ENCODE measurements around the gene DLEC1.

DLEC1 gene

DNA sequence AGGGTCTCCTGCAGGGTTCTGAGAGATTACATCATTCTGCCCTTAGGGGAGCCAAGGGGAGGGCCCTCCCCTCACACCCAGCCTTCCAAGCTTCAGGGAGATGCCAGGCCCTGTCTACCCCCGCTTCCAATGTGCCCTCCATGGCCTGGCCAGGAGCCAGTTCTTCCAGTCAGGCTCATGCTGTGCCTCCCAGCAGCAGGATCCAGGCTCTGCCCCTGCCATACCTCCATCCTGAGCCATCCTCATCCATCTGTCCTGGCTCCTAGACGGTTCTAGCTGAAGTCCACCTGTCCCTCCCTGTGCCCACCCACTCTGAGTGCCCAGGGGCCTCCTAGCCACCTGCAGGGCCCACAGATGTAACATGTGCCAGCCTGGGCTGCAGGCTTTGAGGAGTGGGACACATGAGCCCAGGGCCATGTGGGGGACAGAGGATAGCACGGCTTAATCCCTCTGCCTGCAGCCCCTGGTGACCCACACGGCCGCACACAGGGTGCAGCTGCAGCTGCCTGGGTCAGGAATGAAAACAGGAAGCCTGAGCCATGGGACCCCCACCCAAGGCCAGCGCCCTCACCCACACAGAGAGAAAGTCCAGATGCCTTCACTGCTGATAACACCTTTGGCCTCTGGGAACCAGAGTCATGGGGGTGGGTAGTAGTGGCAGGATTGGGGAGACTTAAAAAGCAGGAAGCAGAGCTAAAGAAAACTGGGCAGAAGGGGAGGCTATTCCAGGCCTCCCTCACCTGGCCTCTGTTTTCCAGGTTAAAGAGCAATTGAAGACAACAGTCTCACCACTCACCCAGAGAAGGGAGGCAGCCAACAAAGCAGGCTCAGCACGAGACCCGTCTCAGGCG lies 21.3 kb upstream of the DLEC1 start:
- Histone ChIP-seq H3K36me3 (ENCODE audit: low read length) (no peaks in the 10 kb centered on the region), H3K27me3 (ENCODE audit: low read length) (no peaks in the 10 kb centered on the region), H3K9me2 (replicated peaks; ENCODE audit: insufficient read depth, low read length) (no peaks in the 10 kb centered on the region), H3K4me3 (ENCODE audit: insufficient read depth, low read length, poor library complexity, severe bottlenecking) (no peak overlapping the region), H3K79me2 (ENCODE audit: insufficient read depth, low read length) (no peaks in the 10 kb centered on the region), H3K9me3 (ENCODE audit: insufficient read depth, low read length) (no peaks in the 10 kb centered on the region), H3F3A (ENCODE audit: insufficient read depth) (no peaks in the 10 kb centered on the region), H3K27ac (ENCODE audit: low read depth, low read length) (no peak overlapping the region), H3K9ac (ENCODE audit: low read length) (no peak overlapping the region), H4K20me1 (ENCODE audit: low read depth, low read length) (no peaks in the 10 kb centered on the region), H3K4me2 (ENCODE audit: low read depth, low read length, poor library complexity, severe bottlenecking) (no peak overlapping the region), H2AFZ (ENCODE audit: low read depth, low read length, severe bottlenecking) (no peak overlapping the region)
- TF ChIP-seq, protein P1, sequence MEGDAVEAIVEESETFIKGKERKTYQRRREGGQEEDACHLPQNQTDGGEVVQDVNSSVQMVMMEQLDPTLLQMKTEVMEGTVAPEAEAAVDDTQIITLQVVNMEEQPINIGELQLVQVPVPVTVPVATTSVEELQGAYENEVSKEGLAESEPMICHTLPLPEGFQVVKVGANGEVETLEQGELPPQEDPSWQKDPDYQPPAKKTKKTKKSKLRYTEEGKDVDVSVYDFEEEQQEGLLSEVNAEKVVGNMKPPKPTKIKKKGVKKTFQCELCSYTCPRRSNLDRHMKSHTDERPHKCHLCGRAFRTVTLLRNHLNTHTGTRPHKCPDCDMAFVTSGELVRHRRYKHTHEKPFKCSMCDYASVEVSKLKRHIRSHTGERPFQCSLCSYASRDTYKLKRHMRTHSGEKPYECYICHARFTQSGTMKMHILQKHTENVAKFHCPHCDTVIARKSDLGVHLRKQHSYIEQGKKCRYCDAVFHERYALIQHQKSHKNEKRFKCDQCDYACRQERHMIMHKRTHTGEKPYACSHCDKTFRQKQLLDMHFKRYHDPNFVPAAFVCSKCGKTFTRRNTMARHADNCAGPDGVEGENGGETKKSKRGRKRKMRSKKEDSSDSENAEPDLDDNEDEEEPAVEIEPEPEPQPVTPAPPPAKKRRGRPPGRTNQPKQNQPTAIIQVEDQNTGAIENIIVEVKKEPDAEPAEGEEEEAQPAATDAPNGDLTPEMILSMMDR (IDR thresholded peaks at IDR 0.05; ENCODE audit: insufficient read depth, low read length, poor library complexity, severe bottlenecking), result no peak
- no peak for TF ChIP-seq EZH2phosphoT487 (conservative IDR thresholded peaks at IDR 0.05; ENCODE audit: low read length)

DNA sequence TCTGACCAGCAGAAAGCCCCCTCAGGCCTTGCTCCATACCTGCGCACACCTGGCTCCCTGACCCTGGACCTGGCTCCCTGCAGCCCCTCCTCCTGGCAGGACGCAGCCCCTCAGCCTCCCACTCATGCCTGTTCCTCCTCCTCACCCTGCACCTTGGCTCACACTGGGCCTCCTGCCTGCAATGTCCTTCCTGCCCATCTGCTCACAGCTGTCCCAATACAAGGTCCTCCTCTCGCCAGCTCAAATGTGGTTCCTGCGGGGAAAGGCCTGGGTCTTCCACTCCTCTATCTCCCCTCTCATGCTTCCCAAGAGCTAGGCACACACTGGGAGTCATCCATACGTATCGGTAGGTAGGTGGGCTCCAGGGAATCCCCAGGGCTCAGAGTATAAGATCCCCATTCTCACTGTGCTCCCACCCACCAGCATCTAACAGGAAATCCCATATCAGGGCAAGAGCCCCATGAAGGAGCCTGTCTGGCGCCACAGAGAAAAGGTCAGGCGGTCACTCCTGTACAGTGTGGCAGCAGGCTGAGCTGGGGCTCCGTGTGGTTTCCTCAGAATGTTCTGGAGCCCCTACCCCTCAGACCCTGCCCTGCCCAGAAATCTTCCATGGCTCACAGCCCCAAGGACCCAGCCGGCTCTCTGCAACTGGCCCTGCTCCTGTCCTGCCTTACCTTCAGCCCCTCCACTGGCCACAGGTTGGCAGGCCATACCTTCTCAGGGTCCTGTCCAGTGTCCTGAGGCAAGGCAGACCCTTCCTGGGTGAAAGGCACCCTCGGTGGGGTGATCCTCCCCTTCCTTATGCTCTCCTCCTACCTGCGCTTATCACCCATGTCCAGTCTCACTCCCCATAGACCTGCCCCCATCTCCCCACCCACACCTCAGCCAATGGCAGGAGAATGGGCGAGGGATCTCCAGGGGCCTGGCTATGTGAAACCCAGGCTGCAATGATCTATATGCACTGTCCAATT lies 20.4 kb upstream of the DLEC1 start:
- TF ChIP-seq EZH2phosphoT487 (conservative IDR thresholded peaks at IDR 0.05; ENCODE audit: low read length), result no peak
- TF ChIP-seq, protein P1 (IDR thresholded peaks at IDR 0.05; ENCODE audit: insufficient read depth, low read length, poor library complexity, severe bottlenecking), result no peak
- H3K9me3 ChIP-seq (ENCODE audit: insufficient read depth, low read length), result no peaks in the 10 kb centered on the region
- peaks cover 5% of the 10 kb centered on the region; the same call in 1 of the 2 replicates for H3F3A ChIP-seq (ENCODE audit: insufficient read depth)
- H4K20me1 ChIP-seq (ENCODE audit: low read depth, low read length), result no peaks in the 10 kb centered on the region
- no peaks in the 10 kb centered on the region for H3K36me3 ChIP-seq (ENCODE audit: low read length)
- no peak overlapping the region for H3K4me3 ChIP-seq (ENCODE audit: insufficient read depth, low read length, poor library complexity, severe bottlenecking)
- H3K27ac ChIP-seq (ENCODE audit: low read depth, low read length), result no peak overlapping the region
- H3K79me2 ChIP-seq (ENCODE audit: insufficient read depth, low read length), result no peaks in the 10 kb centered on the region
- H3K27me3 ChIP-seq (ENCODE audit: low read length), result no peaks in the 10 kb centered on the region
- H3K9me2 ChIP-seq (replicated peaks; ENCODE audit: insufficient read depth, low read length), result no peaks in the 10 kb centered on the region
- H3K9ac ChIP-seq (ENCODE audit: low read length), result no peak overlapping the region
- H3K4me2 ChIP-seq (ENCODE audit: low read depth, low read length, poor library complexity, severe bottlenecking), result no peak overlapping the region
- no peak overlapping the region for H2AFZ ChIP-seq (ENCODE audit: low read depth, low read length, severe bottlenecking)

DNA sequence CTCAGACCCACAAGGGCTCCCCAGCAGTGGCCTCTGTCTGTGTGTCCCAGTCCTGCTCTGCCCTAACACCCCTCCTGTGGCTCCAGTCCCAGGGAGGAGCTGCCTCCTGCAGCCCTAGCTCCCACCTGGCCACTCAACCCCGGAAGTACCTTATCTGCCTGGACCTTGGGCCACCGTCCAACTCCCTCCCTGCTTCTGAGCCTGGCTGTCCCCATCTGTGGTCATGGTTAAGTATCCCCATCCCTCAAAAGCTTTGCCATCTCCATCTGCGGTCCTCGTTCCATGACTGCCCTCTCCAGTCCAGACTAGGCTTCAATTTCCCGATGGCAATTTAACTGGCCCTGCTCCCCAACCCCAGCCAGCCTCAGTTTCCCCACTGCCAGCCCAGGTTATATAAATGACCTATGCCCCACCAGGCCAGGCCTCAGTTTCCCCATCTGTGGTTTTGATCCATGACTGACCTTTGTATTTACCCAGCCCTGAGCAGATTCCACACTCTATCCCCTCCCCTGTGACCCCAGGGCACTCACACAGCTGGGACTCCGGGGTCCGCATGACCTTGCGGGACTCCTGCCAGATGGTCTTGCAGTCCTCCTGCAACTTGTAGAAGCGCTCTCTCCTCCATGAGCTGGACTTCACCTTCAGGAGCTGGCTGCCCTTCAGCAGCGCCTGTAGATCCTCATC lies 19.2 kb upstream of the DLEC1 start:
- Histone ChIP-seq H3K79me2 (ENCODE audit: insufficient read depth, low read length) (no peaks in the 10 kb centered on the region), H3K9me3 (ENCODE audit: insufficient read depth, low read length) (no peaks in the 10 kb centered on the region), H3K27ac (ENCODE audit: low read depth, low read length) (no peak overlapping the region), H3K27me3 (ENCODE audit: low read length) (no peaks in the 10 kb centered on the region), H3F3A (ENCODE audit: insufficient read depth) (peaks cover 17% of the 10 kb centered on the region), H4K20me1 (ENCODE audit: low read depth, low read length) (no peaks in the 10 kb centered on the region), H3K4me2 (ENCODE audit: low read depth, low read length, poor library complexity, severe bottlenecking) (no peak overlapping the region), H2AFZ (ENCODE audit: low read depth, low read length, severe bottlenecking) (no peak overlapping the region), H3K36me3 (ENCODE audit: low read length) (no peaks in the 10 kb centered on the region), H3K4me3 (ENCODE audit: insufficient read depth, low read length, poor library complexity, severe bottlenecking) (no peak overlapping the region), H3K9me2 (replicated peaks; ENCODE audit: insufficient read depth, low read length) (no peaks in the 10 kb centered on the region), H3K9ac (ENCODE audit: low read length) (no peak overlapping the region)
- no peak for TF ChIP-seq EZH2phosphoT487 (conservative IDR thresholded peaks at IDR 0.05; ENCODE audit: low read length)
- TF ChIP-seq, protein P1 (IDR thresholded peaks at IDR 0.05; ENCODE audit: insufficient read depth, low read length, poor library complexity, severe bottlenecking), result no peak

Measured in SU-DHL-6 (cell line).